Liver (tissue), 3 donors: ENCODE results near the gene EPB41L4A.
A peak's percentile ranks its signal among the peaks of the same experiment; 100 is the strongest.

Experiments
- CTCF ChIP-seq: fragments of 150-350 bp; IDR thresholded peaks from 2 replicates; pipeline ENCODE4 v1.5.1; 2017; ENCODE audit warnings: improper control_type of control experiment, low read depth, low read length; ENCODE audit not compliant: missing input control
- RAD21 ChIP-seq, 2 donors: IDR thresholded peaks; 2 replicates each; pipeline ENCODE4 v1.6.1; 2016; ENCODE audit warnings: antibody characterized with exemption in 2 of 2, mild to moderate bottlenecking in 2 of 2
- TAF1 ChIP-seq: conservative IDR thresholded peaks from 2 replicates; pipeline ENCODE4 v1.6.1; 2016; ENCODE audit warnings: antibody characterized with exemption, mild to moderate bottlenecking
- donor health status: healthy.
- donor health status: healthy.

- TF ChIP-seq TAF1 (no peak), RAD21 (IDR thresholded peaks at IDR 0.05) (peak; percentile 42 to 59), CTCF (no peak)
Measured at GRCh38 chr5:112238473-112238872, 180.6 kb downstream of the EPB41L4A start.
